Activated CD4-positive, alpha-beta T cell treated with anti-CD3 and anti-CD28 coated beads for 4 hours (primary cell): ENCODE measurements around the gene ADAM17.
"Not testable (repeated sequence)": the region's sequence is repeated elsewhere in the genome, so short reads cannot be mapped to it uniquely, and the experiment has no call there.

Experiments
- DNase-seq, 2 donors: peaks; one replicate each; pipeline ENCODE4 v3.0.0-alpha.2; 2020

ADAM17 gene

DNA sequence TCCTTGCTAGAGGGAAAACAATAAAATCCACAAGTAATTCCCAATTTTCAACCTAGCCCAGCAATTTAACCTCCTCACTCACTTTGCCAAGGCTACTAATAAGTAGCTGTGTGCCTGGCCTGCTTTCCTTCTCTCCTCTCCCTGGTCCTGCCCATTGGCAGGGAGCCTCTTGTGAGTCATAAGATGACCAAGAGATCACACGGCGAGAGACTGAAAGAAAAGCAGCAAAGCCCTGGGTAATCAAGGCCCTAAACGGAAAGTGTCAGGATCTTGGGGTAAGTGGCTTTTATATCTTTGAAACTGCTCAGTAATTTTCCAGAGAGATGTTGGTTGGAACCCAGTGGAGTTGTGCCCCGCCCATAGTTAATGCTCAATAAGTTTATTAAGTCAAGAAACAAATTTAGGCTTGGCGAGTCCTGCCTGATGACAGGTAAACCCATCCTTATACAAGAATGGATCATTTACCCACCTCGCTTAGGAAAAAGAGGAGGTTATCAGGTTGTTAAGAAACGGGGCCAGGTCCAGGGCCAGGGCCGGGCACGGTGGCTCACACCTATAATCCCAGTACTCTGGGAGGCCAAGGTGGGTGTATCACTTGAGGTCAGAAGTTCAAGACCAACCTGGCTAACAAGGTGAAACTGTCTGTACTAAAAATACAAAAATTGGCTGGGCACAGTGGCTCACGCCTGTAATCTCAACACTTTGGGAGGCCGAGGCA lies 10.0 kb upstream of the ADAM17 start:
- no peak for DNase-seq

DNA sequence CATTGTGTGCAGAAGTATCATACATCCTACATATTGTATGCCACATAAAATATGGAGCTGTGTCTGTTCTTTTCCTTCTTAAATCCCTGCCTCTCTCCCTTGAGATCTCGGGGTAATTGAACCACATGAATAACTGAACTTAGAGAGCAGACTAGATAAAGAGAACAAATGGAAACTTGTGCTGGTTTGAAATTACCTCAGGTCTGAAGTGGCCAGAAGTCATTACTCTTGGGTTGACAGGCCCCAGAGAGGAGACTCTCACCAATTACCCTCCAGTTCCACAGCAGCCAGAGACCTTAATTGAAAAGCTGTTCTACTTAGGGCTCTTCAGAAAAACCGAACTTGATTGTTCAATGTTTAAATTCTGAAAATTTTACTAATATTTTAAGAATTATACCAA lies 5.0 kb upstream of the ADAM17 start:
- DNase-seq = no peak

DNA sequence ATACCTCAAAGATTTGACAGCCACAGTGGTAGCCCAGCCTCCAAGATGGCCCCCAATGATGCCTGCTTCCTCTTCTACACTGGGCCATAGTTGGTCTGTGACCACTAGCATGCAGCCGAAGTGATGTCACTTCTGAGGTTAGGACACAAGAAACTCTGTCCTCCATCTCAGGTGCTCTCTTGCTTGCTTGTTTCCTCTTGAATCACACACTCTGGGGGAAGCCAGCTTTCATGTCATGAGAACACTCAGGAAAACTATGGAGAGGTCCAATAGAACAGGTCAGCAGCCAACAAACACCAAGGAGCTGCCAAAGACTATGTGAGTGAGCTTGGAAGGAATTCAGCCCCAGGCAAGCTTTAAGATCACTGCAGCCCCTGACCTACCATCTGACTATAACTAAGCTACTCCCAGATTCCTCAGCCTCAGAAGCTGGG lies 3.3 kb upstream of the ADAM17 start:
- no peak for DNase-seq

DNA sequence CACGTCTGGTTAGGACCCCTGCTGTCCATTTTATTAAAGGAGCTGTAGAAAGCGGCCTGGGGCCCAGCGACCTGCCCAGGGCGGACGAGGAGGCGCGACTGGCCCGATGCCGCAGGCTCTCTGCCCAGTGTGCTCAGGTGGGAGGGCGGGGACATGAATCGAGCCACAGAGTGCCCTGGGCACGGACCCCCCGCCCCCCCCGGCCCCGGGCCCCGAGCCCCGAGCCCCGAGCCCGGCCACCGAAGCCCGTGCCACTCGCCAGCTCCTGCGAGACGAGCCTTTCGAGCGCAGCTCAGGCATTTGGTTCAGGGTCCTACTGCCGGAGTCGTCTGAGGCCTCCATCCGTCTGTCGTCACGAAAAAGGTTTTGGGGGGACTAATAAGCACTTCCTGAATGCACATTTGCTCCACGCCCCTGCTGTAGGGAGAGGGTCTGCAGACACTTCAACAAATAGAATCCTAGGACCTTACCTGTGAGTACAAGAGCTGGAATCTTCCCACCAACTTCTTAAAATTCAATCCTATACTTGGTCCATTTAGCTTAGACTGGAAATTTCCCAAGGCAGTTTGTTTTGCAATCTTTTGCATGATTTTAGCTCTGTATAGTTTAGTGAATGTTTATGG lies 602 bp upstream of the ADAM17 start:
- DNase-seq = peak in 1 of 2 donors; percentile 9

DNA sequence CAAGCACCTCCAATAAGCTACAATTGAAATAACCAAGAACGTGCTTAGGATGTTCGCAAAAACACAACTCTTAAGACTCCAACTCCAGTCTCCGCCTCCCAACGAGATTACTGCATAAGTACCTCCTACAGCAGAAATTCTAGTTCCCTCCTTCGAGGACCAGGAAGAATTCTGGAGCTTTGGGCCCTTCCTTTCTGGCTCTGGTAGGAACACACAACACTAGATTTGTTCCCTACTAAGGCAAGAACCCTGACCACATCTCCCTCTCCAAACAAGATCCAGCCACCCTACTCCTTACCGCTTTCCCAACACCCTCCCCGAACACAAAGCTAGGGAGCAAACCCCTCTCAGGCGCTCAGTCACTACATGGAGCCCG lies 721 bp downstream of the ADAM17 start:
- DNase-seq = peak; percentile 33 to 34

DNA sequence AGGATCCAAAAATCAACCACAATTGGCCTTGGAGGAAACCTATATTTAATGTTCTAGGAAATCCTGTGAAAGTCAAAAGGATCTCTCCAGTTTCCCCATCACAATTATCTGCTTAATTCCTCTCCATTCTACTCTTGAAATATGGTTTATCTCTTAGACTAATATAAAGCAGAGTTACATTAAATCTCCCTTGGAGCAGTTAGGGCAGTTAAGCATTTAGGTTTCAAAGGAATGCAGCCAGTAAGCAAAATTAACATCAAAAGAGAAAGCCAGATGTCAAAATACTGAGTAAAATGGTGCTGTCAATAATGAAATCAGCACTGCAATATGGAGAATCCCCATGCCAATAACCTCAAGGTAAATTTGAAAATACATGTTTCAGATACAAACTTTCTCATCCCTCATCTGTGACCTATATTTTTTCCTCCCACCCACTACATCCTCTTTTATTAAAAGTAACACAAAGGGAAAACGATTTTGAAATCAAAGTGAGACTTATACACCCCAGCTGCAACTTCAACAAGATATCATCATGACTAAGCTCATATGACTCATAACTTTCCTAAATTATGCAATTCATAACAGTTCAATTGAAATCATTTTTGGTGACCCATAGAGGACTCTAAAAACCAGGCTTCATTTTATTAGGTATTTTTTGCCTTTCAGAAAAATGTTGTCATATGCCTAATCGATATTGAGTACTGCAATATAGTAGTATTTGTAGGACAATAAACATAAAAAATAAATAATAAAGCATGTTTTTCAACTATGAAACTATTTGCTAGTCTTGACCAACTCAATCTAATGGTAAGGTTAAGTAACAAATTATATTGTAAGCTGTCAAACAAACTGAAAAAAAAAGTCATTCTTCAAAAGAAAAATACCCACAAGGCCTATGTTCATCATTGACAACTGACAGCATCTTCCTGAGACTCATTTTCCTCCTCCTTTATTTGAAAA lies 3.1 kb downstream of the ADAM17 start:
- no peak for DNase-seq

DNA sequence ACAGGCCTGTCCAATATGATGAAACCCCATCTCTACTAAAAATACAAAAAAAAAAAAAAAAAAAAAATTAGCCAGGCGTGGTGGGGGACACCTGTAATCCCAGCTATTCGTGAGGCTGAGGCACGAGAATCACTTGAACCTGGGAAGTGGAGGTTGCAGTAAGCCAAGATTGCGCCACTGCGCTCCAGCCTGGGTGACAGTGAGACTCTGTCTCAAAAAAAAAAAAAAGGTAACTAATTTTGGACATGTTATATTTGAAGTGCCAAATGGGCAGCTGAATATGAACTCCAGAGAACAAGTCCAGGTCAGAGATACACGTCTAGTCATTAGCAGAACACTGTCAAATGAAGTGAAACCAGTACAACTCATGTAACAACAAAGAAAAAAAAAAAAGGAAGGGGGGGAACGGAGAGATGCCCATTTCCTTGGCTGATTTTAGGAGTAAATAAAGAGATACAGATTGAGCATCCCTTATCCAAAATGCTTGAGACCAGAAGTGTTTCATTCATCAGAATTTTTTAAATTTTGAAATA lies 4.7 kb downstream of the ADAM17 start:
- not testable (repeated sequence) for DNase-seq

DNA sequence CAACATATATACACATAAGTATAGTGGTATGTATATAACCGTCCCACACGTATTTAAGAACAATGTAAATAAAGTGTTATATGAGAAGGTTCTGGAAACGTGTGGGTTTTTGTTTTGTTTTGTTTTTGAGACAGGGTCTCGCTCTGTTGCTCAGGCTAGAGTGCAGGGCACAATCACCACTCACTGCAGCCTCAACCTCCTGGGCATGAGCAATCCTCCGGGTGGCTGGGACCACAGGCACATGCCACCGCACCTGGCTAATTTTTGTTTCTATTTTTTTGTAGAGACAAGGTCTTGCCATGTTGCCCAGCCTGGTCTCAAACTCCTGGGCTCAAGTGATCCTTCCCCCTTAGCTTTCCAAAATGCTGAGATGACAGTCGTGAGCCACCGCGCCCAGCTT lies 6.2 kb downstream of the ADAM17 start:
- DNase-seq = no peak

DNA sequence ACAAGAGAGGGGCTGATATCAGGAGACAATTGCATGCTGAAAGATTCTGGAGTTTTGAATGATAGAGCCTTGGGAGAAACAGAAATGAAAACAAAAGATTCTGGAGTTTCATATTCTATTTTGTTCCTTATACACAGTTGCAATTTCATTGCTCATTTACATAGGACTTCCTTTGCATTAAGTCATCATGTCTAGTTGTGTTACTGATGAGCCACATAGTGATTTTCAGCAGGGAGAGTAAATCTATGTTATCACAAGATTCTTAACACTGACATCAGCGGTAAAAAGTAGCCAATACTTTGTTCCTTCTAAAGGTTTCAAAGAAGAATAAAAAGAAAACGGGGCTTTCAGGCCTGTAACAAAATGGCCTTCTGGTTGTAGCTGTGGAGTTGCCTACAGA lies 7.1 kb downstream of the ADAM17 start:
- DNase-seq = no peak

DNA sequence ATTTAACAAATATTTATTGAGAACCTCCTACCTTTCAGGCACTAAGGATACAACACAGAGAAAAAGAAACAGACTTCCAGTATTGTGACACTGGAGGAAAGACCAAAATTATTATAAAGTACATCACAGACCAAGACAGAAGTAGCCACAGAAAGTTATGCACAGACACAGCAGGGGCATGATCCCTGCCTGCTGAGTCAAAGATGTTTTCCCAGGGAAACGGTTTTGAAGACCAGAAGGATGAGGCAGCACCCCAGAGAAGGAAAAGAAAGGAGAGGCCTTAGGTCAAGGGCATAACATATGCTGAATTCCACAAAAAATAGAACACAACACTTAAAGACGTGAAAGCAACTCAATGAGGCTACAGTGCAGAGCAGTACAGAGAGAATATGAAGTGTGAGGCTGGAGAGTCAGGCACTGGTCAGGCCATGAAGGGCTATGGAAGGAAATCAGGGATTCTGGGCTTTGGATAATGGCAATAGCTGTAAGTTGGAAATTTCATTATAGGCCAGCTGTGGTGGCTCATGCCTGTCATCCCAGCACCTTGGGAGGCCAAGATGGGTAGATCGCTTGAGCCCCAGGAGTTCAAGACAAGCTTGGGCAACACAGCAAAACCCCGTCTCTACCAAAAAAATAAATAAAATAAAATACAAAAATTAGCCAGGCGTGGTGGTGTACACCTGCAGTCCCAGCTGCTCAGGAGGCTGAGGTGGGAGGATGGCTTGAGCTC lies 8.2 kb downstream of the ADAM17 start:
- DNase-seq = no peak

DNA sequence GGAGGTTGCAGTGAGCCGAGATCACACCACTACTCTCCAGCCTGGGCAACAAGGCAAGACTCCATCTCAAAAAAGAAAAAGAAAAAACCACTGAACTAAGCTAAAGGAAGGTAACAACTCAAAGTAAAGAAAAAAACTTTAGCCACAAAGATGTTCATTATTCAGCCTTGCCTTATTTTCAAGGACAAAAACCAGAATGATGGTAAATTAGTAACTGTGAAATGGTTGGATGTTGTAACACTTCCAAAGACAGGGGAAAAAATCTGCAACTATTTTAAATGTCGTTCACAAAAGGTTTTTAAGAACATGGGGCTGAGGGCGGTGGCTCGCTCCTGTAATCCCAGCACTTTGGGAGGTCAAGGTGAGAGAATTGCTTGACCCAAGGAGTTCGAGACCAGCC lies 10.1 kb downstream of the ADAM17 start:
- DNase-seq = no peak

DNA sequence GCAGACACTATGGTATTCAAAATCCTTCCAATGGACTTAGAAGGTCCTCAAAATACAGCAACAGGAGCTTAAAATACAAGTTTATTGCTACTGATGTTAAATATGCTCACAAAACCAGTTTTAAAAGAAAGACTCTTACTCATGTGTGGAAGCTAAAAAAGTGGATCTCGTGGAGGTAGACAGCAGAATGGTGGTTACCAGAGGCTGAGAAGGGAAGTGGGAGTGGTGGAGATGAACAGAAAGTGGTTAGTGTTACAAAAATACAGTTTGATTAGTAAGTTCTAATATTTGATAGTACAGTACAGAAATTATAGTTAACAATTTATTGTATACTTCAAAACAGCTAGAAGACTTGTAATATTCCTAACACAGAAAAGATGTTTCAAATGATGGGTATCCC lies 12.1 kb downstream of the ADAM17 start:
- DNase-seq = no peak

DNA sequence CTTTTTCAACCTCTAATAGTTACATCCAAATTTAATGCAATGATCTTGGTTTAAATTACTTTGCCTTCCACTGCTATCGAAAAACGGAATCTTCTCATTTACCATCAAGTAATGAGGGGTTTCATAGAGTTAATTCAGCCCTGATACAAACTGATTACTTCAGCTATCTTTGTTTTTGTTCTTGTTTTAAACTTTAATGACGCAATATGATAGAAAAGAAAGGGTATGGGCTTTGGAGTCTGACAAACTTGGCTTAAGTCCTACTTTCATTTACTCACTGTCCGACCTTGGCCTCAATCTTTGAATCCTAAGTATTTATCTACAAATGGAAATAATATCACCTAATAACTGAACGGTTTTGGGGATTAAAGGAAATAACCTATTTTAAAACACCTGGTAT lies 16.1 kb downstream of the ADAM17 start:
- DNase-seq = no peak

DNA sequence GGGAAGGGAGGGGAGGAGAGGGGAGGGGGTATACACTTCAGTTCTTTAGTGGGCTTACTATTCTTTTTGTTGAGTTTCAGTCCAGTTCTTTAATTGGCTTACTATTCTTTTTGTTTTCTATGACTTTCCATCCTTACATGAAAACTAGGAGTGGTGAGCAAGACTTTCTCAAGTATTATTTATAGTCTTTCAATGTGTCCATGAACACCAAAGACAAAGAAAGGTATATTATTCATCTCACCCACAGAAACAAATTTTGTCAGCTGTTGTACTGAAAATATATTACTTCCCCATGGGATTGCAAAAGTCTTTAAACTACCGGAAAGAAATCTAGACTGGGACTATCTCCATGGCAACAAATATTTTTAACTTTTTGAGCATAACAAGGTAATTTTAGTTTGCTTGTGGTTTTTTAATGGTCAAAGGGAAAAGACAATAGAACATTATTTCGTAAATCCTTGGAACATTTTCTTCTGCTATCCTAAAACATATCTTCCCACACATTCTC lies 17.6 kb downstream of the ADAM17 start:
- no peak for DNase-seq

DNA sequence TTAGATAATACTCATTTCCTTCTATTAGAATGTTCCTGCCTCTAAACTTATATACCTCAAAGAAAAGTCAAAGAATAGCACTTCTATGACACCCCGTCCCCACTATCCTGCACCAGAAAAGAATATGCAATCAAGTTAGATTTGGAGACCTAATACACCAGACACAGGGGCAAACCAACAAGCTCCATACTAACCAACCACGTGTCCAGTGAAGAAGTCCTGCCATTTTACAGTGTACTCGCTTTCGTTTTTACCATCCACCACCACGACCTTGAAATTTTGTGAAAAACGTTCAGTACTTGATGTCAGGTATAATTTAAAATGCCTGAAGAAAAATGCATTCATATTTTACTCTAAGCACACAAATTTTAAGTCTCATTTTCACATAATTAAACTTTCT lies 19.1 kb downstream of the ADAM17 start:
- no peak for DNase-seq

DNA sequence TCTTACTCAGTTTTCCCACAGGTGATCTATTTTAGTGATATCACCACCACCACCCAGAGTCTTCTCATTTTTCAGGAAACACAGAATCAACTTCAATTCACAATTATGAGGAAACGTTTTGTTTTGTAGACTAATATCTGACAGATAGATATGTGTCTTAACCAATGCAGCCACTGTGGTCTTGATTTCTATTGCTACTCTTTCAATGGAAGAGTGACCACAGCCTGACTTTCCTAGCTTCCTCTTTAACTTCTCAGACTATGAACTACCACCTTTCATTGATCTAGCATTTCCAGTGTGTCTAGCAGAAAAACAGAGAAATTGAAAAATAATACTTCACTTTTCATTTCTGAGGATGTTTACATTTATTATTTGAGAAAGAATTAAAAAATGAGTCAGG lies 20.5 kb downstream of the ADAM17 start:
- no peak for DNase-seq

DNA sequence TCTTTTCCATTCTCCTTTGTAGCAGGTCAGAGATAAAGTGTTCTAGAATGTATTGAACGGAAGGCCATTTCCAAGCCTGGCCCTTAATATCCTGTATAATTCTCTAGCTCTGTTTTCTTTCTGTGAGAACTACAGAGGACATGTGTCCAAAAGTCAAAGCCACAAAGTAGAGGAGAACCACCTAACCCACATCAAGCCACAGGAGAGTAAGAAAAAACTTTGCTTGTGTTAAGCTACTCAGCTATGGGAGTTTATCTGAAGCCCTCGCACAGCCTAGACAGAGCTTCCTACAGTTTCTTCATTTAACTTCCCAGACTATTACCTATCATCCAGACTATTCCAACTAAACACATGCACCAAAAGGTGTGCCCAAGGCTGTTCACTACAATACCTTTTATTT lies 22.0 kb downstream of the ADAM17 start:
- no peak for DNase-seq

DNA sequence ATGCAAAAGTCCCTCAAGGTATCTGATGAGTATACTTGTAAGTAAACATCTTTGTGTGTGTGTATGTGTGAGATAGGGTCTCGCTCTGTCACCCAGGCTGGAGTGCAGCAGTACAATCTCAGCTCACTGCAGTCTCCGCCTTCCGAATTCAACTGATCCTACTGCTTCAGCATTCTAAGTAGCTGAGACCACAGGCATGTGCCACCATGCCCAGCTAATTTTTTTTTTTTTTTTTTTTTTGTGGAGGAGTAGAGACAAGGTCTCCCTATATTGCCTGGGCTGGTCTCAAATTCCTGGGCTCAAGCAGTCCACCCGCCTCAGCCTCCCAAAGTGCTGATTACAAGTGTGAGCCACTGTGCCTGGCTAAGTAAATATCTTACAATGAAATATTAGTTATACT lies 23.2 kb downstream of the ADAM17 start:
- no peak for DNase-seq

DNA sequence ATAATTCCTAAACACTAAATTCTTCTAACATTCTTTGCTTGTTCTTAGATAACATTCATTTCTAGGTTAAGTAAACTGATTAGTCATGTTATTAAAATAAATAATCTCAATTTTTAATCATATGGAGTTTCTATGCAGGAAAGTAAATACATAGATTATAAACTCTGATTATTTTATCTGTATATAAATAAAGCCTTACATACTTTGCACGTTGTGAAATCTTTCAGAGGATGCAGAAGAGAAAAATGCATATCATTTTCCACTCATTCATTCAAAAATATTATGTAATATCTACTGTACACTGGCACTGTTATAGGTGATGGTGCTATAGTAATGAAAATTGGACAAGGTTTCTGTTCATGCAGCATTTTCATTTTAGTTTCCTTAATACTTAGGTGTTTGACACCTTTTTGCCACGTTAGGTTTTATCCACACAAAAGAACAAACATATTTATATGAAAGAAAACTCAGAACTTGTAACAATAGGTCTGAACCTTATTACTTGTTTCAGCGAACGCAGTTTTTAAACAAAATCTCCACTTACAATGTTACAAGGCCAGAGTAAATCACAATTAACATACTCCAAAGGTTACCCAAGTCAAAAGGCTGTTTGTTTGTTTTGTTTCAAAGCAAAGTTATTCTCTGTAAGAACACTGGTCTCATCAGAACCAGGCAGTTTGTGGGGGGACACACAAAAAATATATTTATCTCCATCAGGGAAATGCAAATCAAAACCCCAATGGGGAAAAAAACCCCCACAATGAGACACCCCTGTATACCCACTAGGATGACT lies 27.4 kb downstream of the ADAM17 start:
- no peak for DNase-seq

DNA sequence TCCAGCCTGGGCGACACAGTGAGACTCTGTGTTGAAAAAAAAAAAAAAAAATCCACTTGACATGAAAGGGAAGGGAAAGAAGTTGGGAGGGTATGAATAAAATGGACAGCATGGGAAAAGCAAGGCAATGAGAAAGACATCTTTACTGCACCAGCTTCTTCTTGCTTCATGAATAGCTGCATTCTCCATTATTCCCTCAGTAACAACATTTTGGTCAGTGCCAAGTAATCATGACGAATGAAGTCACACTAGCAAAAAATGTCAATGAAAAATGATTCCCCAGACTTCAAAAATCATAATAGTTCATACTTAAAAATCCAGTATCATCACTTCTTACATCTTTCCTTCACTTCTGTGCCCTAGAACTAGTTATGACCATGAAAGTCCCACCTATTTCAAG lies 30.4 kb downstream of the ADAM17 start:
- no peak for DNase-seq

DNA sequence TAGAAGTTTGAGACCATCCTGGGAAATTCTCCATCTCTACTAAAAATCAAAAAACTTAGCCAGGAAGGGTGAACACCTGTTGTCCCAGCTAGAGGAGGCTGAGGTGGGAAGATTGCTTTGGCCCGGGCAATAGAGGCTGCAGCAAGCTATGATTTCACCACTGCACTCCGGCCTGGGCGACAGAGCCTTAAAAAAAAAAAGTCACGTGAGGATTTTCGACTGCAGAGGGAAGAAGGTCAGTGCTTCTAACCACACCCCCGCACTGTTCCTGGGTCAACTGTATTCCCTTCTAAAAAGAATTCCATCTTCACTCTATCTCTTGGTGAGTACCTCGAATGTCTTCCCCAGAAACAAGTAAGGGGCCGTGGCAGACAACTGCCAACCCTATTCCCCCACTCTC lies 31.3 kb downstream of the ADAM17 start:
- no peak for DNase-seq

DNA sequence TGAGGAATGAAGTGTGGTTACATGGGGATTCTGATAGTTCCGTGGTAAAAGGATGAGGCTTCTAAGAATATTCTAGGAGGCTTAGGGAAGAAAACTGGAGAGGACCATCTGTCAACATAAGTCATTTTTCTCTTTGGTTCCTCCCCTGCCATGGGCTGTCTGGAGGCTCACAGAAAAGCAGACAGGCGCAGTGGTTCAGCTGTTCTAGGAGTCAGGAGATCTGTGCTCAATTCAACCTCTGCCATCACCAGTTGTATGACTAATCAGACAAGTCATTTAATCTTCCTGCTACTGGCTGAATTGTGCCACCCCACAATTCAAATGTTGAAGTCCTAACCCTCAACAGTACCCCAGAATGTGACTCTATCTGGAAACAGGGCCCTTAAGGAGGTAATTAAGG lies 36.4 kb downstream of the ADAM17 start:
- DNase-seq = no peak
